Breast epithelium (tissue), 3 donors: ENCODE measurements around the gene UBL4B.

ENCODE experiments used
- CTCF ChIP-seq, 3 donors: fragments of 450-650 bp; IDR thresholded peaks; one replicate each; pipeline ENCODE4 v1.5.1; 2016 to 2017; ENCODE audit warnings: antibody characterized with exemption in 3 of 3, mild to moderate bottlenecking in 3 of 3, moderate library complexity in 3 of 3
- POLR2AphosphoS5 ChIP-seq, 3 donors: sonication (generic); formaldehyde crosslinking; IDR thresholded peaks; one replicate each; pipeline ENCODE4 v1.6.1; 2017; ENCODE audit warnings: antibody characterized with exemption in 3 of 3

- TF ChIP-seq CTCF (IDR thresholded peaks at IDR 0.05) = no peak
- no peak for TF ChIP-seq POLR2AphosphoS5 (IDR thresholded peaks at IDR 0.05)
These were observed 24.7 kb downstream of the UBL4B start for GRCh38 chr1:110136911-110137310.
